Activated naive CD4-positive, alpha-beta T cell treated with anti-CD3 and anti-CD28 coated beads, Interleukin-2, amount 50 U/mL, for 16 hours (primary cell): ENCODE results near the gene APOBEC3C.
"Not testable (repeated sequence)": the region's sequence is repeated elsewhere in the genome, so short reads cannot be mapped to it uniquely, and the experiment has no call there.

Source experiments
- DNase-seq: peaks from one replicate; pipeline ENCODE4 v3.0.0-alpha.2; 2020

Gene APOBEC3C

GRCh38 chr22:39024519-39025308, 10.7 kb downstream of the APOBEC3C start:
- no peak for DNase-seq

GRCh38 chr22:39026509-39027150, 12.6 kb downstream of the APOBEC3C start:
- no peak for DNase-seq

GRCh38 chr22:39027717-39028116, 13.7 kb downstream of the APOBEC3C start:
- no peak for DNase-seq

GRCh38 chr22:39028281-39028680, 14.2 kb downstream of the APOBEC3C start:
- DNase-seq, result no peak

GRCh38 chr22:39029227-39029626, 15.2 kb downstream of the APOBEC3C start:
- no peak for DNase-seq

GRCh38 chr22:39030705-39031104, 16.6 kb downstream of the APOBEC3C start:
- no peak for DNase-seq

GRCh38 chr22:39031434-39032295, 17.6 kb downstream of the APOBEC3C start:
- DNase-seq, result not testable (repeated sequence)

- DNase-seq, result not testable (repeated sequence)
Measured at GRCh38 chr22:39037071-39037470, 23.0 kb downstream of the APOBEC3C start.

- no peak for DNase-seq
Measured at GRCh38 chr22:39039306-39040126, 25.5 kb downstream of the APOBEC3C start.

- not testable (repeated sequence) for DNase-seq
Measured at GRCh38 chr22:39040155-39040537, 26.1 kb downstream of the APOBEC3C start.

GRCh38 chr22:39040538-39041296, 26.7 kb downstream of the APOBEC3C start, which contains the start of gene APOBEC3F:
Gene APOBEC3F, plus strand, starts transcription at chr22:39040864. Its CDS starts 97 bp downstream, at chr22:39040961.
- DNase-seq, result peak; percentile 67

GRCh38 chr22:39041908-39042307, 27.9 kb downstream of the APOBEC3C start:
- no peak for DNase-seq

GRCh38 chr22:39043063-39043462, 29.0 kb downstream of the APOBEC3C start:
- DNase-seq, result not testable (repeated sequence)

GRCh38 chr22:39045136-39045535, 31.1 kb downstream of the APOBEC3C start:
- DNase-seq, result not testable (repeated sequence)

GRCh38 chr22:39049486-39049885, 35.4 kb downstream of the APOBEC3C start:
- not testable (repeated sequence) for DNase-seq

- not testable (repeated sequence) for DNase-seq
Measured at GRCh38 chr22:39051844-39052495, 37.9 kb downstream of the APOBEC3C start.

- DNase-seq, result no peak
Measured at GRCh38 chr22:39055658-39056057, 41.6 kb downstream of the APOBEC3C start.

- not testable (repeated sequence) for DNase-seq
Measured at GRCh38 chr22:39061290-39061689, 47.2 kb downstream of the APOBEC3C start.

GRCh38 chr22:39061951-39062350, 47.9 kb downstream of the APOBEC3C start:
- DNase-seq, result not testable (repeated sequence)

- not testable (repeated sequence) for DNase-seq
Measured at GRCh38 chr22:39063904-39064303, 49.8 kb downstream of the APOBEC3C start.
